Erythroblast (primary cell): Measurements from ENCODE around the gene CPM.
A peak's percentile ranks its signal among the peaks of the same experiment; 100 is the strongest.

Experiments used
- DNase-seq, 2 experiments: peaks; one replicate each; lab custom pipeline; 2025; lab: John Stamatoyannopoulos, UW
- GATA1 ChIP-seq: IDR thresholded peaks from 2 replicates; pipeline ENCODE4 v1.6.1; 2011; ENCODE audit warnings: low read depth, mild to moderate bottlenecking, control low read depth, low read length, moderate library complexity
- POLR2A ChIP-seq: IDR thresholded peaks from 2 replicates; pipeline ENCODE4 v1.6.1; 2011; ENCODE audit warnings: mild to moderate bottlenecking, low read length

The CPM gene

GRCh38 chr12:68932961-68933893 is at the start of gene CPM:
CPM (minus strand) TSS chr12:68933171; CDS start chr12:68932837, 334 bp downstream.
- peak; percentile 44 to 56 for DNase-seq
- no peak for TF ChIP-seq GATA1
- TF ChIP-seq POLR2A = no peak

- DNase-seq = no peak
- no peak for TF ChIP-seq GATA1
- no peak for TF ChIP-seq POLR2A
These were observed 48.5 kb upstream of the CPM start for GRCh38 chr12:68981516-68981915.

GRCh38 chr12:68980476-68981212 is 47.7 kb upstream of the CPM start:
- DNase-seq = no peak

GRCh38 chr12:68978678-68979077 is 45.7 kb upstream of the CPM start:
- TF ChIP-seq GATA1 (no peak), POLR2A (no peak)
- DNase-seq = no peak

More at GRCh38 chr12:68980476-68981212, 47.7 kb upstream of the CPM start:
- no peak for TF ChIP-seq GATA1
- TF ChIP-seq POLR2A = no peak

DNA sequence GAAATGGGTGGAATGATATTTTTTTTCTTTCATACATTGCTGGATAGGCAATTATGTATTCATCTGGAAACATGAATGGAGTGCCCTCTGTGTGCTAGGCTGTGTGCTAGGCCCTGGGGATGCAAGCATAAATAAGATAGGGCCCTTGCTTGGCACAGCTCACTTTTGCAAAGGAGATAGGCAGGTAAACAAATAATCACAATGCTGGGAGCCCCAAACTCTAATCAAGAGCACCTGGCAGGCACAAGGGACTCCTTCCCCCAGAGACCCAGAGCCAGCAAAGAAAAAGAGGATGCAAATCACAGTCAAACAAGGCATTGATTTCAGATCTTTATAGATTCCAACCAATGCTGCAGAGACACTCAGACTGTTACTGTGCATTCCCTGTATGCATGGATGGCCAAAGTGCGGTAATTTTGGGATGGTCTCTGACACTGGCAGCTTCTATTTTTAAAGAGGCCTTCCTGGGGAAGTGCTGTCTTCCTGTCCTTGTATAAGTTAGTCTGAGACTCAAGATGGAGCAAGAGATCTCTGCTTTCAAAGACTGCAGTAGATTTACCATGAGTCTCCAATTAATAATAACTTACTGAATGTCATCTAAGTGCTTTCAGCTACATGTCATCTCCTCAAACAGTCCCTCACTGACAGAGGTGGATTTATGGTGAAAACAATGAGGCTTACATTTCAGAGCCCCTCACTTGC is 45.1 kb upstream of the CPM start:
- DNase-seq = no peak
- TF ChIP-seq POLR2A (no peak), GATA1 (no peak)

DNA sequence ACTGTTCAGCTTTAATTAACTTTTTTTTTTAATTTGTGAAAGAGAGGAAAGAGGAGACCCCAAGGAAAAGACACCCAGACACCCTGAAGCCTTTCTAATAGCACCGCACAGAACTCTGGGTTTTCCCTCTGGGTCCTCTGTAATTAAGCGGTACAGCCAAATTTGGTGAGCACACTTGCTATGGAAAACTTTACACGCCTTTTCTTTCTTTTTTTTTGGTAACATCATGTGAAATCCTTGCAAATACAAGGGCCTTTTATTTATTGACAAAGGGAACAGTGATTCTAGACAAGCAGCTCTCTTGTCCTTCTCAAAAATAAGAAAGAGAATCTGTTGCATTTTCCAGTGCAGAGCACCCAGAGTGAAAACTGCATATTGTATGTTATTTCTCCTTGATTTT is 44.4 kb upstream of the CPM start:
- TF ChIP-seq GATA1 = no peak
- TF ChIP-seq POLR2A = no peak
- DNase-seq = no peak

DNA sequence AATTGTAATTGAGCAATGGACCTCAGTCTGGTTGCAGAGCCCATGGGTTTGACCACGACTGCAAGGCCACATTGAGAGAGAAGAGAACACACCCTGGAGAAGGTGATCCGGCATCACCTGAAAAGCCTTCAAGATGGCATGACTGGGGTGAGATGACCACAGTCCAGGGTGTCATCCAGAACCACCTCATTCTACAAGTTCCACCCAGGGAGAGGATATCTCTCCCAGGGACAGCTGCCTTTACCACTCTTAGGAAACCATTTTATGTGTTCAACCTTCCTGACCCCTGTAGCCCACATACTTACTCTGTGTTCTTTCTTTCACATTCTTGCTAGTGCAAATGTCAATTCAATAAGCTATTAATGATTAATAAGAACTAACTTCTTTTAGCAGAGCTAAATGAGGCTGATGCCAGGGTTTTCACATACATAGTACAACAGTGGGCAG is 43.4 kb upstream of the CPM start:
- DNase-seq = no peak
- TF ChIP-seq POLR2A (no peak), GATA1 (no peak)

DNA sequence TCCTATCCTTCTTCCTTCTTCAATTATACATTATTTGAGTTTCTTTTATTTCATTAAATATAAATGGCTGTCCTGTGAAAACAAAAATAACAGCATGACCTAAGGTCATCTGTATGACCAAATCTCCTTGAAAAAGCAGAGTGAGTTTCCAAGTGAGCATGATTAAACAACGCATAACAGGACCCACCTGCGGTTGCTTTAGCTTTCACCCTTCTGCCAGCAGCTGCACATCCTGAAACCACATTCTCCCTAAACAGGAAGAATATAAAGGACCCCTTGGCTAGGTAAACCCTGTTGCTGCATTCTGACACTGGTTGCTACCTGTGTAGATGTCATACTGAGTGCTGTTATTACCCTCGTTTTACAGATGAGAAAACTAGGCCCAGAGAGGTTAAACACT is 42.8 kb upstream of the CPM start:
- TF ChIP-seq POLR2A (no peak), GATA1 (no peak)

GRCh38 chr12:68972595-68972994 is 39.6 kb upstream of the CPM start:
- no peak for DNase-seq
- TF ChIP-seq GATA1 (no peak), POLR2A (no peak)

More for the DNA sequence above, 42.8 kb upstream of the CPM start:
- DNase-seq = no peak

DNA sequence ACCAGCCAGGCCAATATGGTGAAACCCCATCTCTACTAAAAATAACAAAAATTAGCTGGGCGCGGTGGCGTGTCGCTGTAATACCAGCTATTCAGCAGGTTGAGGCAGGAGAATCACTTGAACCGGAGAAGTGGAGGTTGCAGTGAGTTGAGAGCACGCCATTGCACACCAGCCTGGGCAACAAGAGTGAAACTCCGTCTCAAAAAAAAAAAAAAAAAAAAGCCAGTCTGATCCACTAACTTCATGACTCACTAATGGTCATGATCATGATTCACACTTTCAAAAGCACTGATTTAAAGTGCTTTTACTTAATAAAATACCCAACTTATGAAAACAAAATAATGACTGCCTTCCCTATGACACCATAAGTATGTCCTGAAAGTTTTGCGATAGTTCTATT is 38.4 kb upstream of the CPM start:
- no peak for DNase-seq
- TF ChIP-seq POLR2A (no peak), GATA1 (no peak)

DNA sequence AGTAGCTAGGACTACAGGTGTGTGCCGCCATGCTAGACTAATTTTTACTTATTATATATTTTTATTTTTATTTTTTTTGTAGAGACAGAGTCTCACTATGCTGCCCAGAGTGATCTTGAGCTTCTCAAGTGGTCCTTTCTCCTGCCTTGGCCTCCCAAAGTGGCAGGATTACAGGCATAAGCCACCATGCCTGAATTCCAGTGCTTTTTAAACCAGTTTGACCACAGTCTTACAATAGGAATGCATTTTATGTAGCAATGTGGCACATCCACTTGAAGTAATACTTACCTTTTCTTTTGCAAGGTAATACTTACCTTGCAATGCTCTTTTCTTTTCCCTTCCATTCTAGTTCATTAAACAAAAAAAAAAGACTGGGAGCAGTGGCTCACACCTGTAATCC is 38.0 kb upstream of the CPM start:
- no peak for TF ChIP-seq GATA1
- no peak for DNase-seq

- no peak for TF ChIP-seq POLR2A
- no peak for TF ChIP-seq GATA1
- no peak for DNase-seq
These were observed 37.3 kb upstream of the CPM start for GRCh38 chr12:68970306-68970705.

GRCh38 chr12:68967046-68967445 is 34.1 kb upstream of the CPM start:
- DNase-seq = no peak
- TF ChIP-seq POLR2A = no peak
- TF ChIP-seq GATA1 = no peak
